GM12872 (cell line): ENCODE measurements around the gene TM7SF2.

Experiments used
- TF ChIP-seq, protein P1 (sequence below): IDR thresholded peaks from 3 replicates; pipeline ENCODE4 v1.5.1; 2011; ENCODE audit warnings: low read depth, mild to moderate bottlenecking, low read length, moderate library complexity; ENCODE audit not compliant: insufficient read depth

Gene TM7SF2

DNA sequence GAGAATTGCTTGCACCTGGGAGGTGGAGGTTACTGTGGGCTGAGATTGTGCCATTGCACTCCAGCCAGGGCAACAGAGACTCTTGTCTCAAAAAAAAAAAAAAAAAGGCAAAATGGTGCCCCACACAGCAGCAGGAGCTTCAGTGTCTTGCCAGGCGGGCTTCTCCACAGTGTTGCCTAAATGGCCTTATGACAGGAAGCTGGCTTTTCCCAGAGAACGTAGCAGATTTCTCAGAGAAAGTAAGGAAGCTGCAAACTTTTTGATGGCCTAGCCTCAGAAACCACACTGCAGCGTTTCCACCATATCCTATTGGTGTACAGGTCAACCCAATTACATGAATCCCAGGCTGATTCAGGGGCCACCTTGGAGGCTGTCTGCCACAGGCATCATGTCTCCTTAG, 45.7 kb downstream of the TM7SF2 start:
- TF ChIP-seq, protein P1, sequence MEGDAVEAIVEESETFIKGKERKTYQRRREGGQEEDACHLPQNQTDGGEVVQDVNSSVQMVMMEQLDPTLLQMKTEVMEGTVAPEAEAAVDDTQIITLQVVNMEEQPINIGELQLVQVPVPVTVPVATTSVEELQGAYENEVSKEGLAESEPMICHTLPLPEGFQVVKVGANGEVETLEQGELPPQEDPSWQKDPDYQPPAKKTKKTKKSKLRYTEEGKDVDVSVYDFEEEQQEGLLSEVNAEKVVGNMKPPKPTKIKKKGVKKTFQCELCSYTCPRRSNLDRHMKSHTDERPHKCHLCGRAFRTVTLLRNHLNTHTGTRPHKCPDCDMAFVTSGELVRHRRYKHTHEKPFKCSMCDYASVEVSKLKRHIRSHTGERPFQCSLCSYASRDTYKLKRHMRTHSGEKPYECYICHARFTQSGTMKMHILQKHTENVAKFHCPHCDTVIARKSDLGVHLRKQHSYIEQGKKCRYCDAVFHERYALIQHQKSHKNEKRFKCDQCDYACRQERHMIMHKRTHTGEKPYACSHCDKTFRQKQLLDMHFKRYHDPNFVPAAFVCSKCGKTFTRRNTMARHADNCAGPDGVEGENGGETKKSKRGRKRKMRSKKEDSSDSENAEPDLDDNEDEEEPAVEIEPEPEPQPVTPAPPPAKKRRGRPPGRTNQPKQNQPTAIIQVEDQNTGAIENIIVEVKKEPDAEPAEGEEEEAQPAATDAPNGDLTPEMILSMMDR: no peak

DNA sequence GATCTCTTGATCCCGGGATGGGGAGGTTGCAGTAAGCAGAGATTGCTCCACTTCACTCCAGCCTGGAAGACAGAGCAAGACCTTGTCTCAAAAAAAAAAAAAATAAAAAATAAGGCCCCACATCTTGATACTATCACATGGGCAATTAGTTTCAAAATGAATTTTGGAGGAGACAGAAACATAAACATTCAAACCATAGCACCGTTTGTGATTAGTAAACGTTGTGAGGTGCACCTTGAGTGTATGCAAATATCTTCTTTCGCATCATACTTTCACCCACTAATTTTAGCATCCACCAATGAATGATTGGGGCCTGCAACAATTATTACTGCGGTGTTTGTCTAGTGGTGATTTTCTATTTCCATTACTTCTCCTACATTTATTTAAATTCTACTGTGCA, 47.3 kb downstream of the TM7SF2 start:
- TF ChIP-seq, protein P1: no peak

DNA sequence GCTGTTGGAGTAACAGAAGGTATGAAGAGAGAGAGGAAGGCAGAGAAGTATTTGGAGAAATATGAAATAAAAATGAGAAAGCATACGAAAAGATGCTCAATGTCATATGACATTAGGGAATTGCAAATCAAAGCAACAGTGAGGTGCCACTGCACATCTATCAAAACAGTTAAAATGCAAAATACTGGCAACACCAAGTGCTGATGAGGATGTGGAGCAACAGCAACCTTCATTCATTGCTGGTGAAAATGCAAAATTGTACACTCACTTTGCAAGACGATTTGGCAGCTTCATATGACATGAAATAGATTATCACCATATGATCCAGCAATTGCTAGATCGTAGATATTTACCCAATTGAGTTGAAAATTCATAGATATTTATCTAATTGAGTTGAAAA, 49.0 kb downstream of the TM7SF2 start:
- TF ChIP-seq, protein P1: no peak

DNA sequence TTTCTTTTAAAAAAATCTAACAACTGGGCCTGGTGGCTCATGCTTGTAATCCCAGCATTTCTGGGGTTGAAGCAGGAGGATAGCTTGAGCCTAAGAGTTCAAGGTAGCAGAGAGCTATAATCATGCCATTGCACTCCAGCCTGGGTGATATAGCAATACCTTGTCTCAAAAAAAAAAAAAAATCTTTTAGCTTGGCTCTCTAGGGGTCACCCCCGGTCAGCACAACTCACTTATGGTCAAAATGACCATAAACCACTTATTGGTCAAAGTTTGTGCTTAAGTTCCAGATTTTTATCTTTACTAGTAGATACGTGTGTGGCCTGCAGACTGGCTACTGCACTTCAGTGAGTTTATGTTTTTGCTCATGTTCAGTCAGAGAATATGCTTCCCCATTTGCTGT, 52.0 kb downstream of the TM7SF2 start:
- TF ChIP-seq, protein P1: no peak
